Measurements from ENCODE around the gene SYNGR4. TPM values are rescaled to one million over a fixed set of nuclear protein-coding genes. Genes with fewer than 3 reads are reported as not detected.

The SYNGR4 gene
- total and polyA plus RNA-seq, 7 donors, result 0.04 TPM; not detected in 6

- H3K27me3 ChIP-seq (ENCODE audit: insufficient read depth in 3 of 3, low read length in 2 of 3), result peaks cover 0 to 56% (median 42%) of the 10 kb centered on the region in 3 donors
- H3K9me3 ChIP-seq, result no peaks in the 10 kb centered on the region
- peaks cover 0 to under 1% of the 10 kb centered on the region in 2 donors for H3K36me3 ChIP-seq (ENCODE audit: insufficient read depth in 1 of 2, low read depth in 1 of 2)
- 5 to 8% (median 7%) methylated on average over 24 to 38 of the region's 38 CpGs for WGBS, 3 donors
- intact Hi-C loops (cut with DNase I), result loop anchor here (1.0 to 5.0 kb wide), 2 partner anchors 48 to 77 kb away; no protein-coding TSS in a partner anchor
- DNase-seq (no peak), ATAC-seq (no peak)
- H3K4me1 ChIP-seq, result no peaks in the 10 kb centered on the region
- no peak for TF ChIP-seq CTCF (IDR thresholded peaks at IDR 0.05)
- no peak overlapping the region for H3K4me3 ChIP-seq
- H3K27ac ChIP-seq, result no peak overlapping the region
Measured at GRCh38 chr19:48394331-48395169, 30.4 kb downstream of the SYNGR4 start.

DNA sequence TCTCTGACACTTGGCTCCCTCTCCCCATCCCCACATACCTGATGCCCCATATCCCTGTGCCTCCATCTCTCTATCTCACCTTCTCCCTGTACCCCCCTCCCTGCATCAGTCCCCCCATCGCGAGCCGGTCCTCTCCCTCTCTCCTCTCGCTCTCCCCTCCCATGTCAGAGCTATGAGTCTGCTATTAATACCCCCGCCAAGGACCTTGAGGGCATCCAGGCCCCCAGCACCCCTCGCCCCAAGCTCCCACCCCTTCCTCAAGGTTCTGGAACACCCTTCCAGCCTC, 30.9 kb downstream of the SYNGR4 start:
- no peaks in the 10 kb centered on the region for H3K4me1 ChIP-seq
- no peak for TF ChIP-seq CTCF (IDR thresholded peaks at IDR 0.05)
- no peak overlapping the region for H3K4me3 ChIP-seq
- intact Hi-C loops (cut with DNase I), result loop anchor here in 1 of 2 donors (1.0 kb wide), 1 partner anchor 47 kb away; no protein-coding TSS in a partner anchor
- no peaks in the 10 kb centered on the region for H3K9me3 ChIP-seq
- H3K27ac ChIP-seq, result no peak overlapping the region
- no peaks in the 10 kb centered on the region for H3K36me3 ChIP-seq (ENCODE audit: insufficient read depth in 1 of 2, low read depth in 1 of 2)
- no peak for DNase-seq
- peaks cover 0 to 56% (median 42%) of the 10 kb centered on the region in 3 donors for H3K27me3 ChIP-seq (ENCODE audit: insufficient read depth in 3 of 3, low read length in 2 of 3)
- ATAC-seq, result no peak
- 13 to 33% (median 18%) methylated on average over 6 of the region's 6 CpGs for WGBS, 3 donors

GRCh38 chr19:48395499-48395898, 31.3 kb downstream of the SYNGR4 start:
- Histone ChIP-seq H3K4me1 (no peaks in the 10 kb centered on the region), H3K27ac (no peak overlapping the region), H3K9me3 (no peaks in the 10 kb centered on the region), H3K4me3 (no peak overlapping the region), H3K36me3 (ENCODE audit: insufficient read depth in 1 of 2, low read depth in 1 of 2) (no peaks in the 10 kb centered on the region), H3K27me3 (ENCODE audit: insufficient read depth in 3 of 3, low read length in 2 of 3) (peaks cover 0 to 56% (median 42%) of the 10 kb centered on the region in 3 donors)
- TF ChIP-seq CTCF (IDR thresholded peaks at IDR 0.05), result no peak
- DNase-seq, result no peak
- intact Hi-C loops (cut with DNase I), result loop anchor here in 1 of 2 donors (1.0 kb wide), 1 partner anchor 47 kb away; no protein-coding TSS in a partner anchor
- ATAC-seq, result no peak
- 33 to 42% (median 34%) methylated on average over 9 of the region's 9 CpGs for WGBS, 3 donors

DNA sequence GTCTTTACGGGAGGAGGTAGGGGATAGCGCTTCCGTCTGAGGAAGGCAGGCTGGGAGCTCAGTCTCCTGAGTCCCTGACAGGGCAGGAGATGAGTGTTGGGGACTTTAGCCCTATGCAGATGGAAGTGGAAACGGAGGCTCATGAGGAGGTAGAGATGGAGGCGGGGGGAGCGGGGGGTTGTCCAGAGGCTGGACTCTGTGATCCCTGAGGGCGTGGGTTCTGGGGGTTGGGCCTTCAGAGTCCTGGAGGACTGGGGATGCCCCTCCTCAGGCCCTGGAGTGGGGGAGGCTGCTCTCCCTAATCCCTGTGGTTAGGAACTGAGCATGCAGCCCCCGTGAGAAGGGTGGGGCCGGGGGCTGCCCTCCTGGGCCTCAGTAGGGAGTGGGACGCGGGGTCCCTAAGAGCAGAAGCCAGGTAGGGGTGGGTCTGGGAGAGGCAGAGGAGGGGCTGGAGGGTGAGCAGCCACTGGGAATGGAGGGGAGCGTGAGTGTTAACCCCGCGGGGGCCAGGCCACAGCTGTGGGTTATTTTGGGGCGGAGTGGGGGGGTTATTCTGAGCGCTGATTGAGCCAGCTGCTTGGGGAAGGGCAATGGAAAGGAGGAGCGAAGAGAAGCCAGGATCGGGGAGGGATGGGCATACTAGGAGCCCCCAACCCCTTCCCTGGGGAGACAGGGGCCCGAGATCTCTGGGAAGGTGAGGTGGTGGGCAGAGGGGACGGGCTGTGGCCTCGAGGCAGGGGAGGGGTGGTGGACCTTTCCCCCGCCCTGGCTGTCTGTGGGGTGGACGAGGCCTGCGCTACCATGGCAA, 32.1 kb downstream of the SYNGR4 start:
- WGBS, 3 donors, result 44 to 51% (median 48%) methylated on average over 19 to 24 of the region's 24 CpGs
- Histone ChIP-seq H3K4me3 (no peak overlapping the region), H3K27me3 (ENCODE audit: insufficient read depth in 3 of 3, low read length in 2 of 3) (peaks cover 0 to 56% (median 42%) of the 10 kb centered on the region in 3 donors), H3K4me1 (no peaks in the 10 kb centered on the region), H3K36me3 (ENCODE audit: insufficient read depth in 1 of 2, low read depth in 1 of 2) (no peaks in the 10 kb centered on the region), H3K9me3 (no peaks in the 10 kb centered on the region), H3K27ac (no peak overlapping the region)
- TF ChIP-seq CTCF (IDR thresholded peaks at IDR 0.05), result no peak
- intact Hi-C loops (cut with DNase I), result no loop called here
- DNase-seq, result no peak
- ATAC-seq, result no peak
